Measurements from ENCODE around the gene KRTAP13-2. TPM values are rescaled to one million over a fixed set of nuclear protein-coding genes. Genes with fewer than 3 reads are reported as not detected.

The KRTAP13-2 gene
- total RNA-seq, 1 donor from 2014 or later, result not detected

DNA sequence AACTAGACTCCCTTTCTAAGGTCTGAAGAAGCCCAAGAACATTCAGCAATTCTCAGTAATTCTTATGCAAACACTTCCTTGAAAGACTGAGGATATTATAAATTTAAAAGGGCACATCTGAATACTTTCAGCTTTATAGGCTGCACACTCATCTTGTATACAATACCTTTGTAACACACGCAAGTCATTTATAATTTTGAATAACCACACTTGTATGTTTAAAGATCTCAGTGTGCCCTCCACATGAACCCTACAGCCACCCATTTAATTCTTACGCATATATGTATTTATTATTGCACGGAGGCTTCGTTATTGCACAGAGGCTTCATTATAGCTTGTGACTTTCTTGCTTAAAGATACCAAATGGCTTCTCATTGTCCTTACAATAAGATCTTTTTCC lies 33.4 kb downstream of the KRTAP13-2 start:
- no peak for DNase-seq
- intact Hi-C loops (cut with micrococcal nuclease), result no loop called here
- H3K27me3 Mint-ChIP-seq, result no peaks in the 10 kb centered on the region
- no peak overlapping the region for H3K27ac Mint-ChIP-seq
- no peaks in the 10 kb centered on the region for H3K4me1 Mint-ChIP-seq
- no peak overlapping the region for H3K4me3 Mint-ChIP-seq
- H3K9me3 Mint-ChIP-seq, result no peaks in the 10 kb centered on the region
- H3K36me3 Mint-ChIP-seq (ENCODE audit: low read depth), result no peaks in the 10 kb centered on the region

DNA sequence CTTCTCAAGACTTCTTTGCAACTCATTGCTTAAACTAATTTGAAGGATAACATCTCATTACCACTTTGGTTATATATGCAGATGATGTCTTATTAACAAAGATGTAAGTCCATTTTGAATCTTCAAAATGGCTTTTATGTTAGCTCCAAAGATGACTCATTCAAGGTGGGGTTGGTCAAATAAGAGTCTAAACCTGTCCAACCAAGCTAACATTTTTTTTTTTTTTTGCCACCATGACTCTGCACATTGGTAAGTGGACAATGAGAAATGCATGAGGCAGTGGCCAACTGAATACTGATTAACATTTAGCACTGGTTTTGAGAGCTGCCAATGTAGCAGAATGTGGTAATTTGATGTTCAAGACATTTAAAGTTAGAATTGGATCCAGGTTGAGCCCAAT lies 34.3 kb downstream of the KRTAP13-2 start:
- H3K27ac Mint-ChIP-seq, result no peak overlapping the region
- H3K9me3 Mint-ChIP-seq, result no peaks in the 10 kb centered on the region
- no peaks in the 10 kb centered on the region for H3K27me3 Mint-ChIP-seq
- H3K36me3 Mint-ChIP-seq (ENCODE audit: low read depth), result no peaks in the 10 kb centered on the region
- H3K4me1 Mint-ChIP-seq, result no peaks in the 10 kb centered on the region
- intact Hi-C loops (cut with micrococcal nuclease), result no loop called here
- DNase-seq, result no peak
- H3K4me3 Mint-ChIP-seq, result no peak overlapping the region

DNA sequence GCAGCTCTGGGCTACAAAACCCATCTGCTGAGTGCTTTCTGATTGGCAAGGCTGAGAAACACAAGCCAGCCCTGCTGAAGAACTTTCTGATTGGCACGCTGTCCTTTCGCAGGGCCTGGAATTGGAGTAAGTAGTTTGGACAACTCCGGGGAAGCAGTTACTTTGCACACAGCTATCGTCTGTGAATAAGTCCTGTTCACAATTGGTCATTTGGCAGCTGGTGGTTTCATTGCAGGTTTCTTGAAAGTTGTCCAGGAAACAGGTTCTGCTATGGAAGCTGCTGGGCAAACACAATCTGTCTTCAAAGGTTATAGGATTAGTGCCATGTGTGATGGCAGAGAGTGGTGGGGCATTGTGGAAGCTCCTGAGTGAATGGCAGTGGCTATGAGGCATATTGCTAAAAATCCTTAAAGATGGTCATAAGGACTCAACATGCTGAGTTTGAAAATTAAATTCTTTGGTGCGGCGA lies 34.8 kb downstream of the KRTAP13-2 start, which contains the start of gene KRTAP27-1:
Gene KRTAP27-1 (minus strand): TSS at position 419 of the 469 bp plus-strand sequence. CDS start 26 bp downstream, at position 393.
- Mint-ChIP-seq H3K36me3 (ENCODE audit: low read depth) (no peaks in the 10 kb centered on the region), H3K27me3 (no peaks in the 10 kb centered on the region), H3K4me3 (no peak within 1 kb of the TSS), H3K4me1 (no peaks in the 10 kb centered on the region), H3K9me3 (no peaks in the 10 kb centered on the region), H3K27ac (no peak within 1 kb of the TSS)
- DNase-seq, result no peak
- intact Hi-C loops (cut with micrococcal nuclease), result no loop called here

DNA sequence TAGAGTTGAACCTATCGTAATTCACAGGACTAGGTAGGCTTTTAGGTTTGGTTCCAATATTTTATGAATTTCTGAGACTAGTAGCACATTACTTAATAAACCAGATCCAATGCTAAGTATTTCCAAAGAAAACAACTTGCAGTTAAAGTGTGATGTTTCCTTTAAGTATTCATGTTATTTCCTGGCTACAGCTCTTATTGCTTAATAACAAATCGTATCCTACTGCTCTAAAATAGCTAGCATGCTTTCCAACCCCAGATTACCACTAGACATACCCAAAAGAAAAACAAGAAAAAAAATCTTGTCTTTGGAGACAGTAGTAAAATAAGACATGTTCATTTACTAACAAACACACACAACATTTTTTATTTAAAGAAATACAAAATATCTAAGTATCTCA lies 35.5 kb downstream of the KRTAP13-2 start:
- no peaks in the 10 kb centered on the region for H3K36me3 Mint-ChIP-seq (ENCODE audit: low read depth)
- no peaks in the 10 kb centered on the region for H3K9me3 Mint-ChIP-seq
- no peaks in the 10 kb centered on the region for H3K4me1 Mint-ChIP-seq
- intact Hi-C loops (cut with micrococcal nuclease), result no loop called here
- no peaks in the 10 kb centered on the region for H3K27me3 Mint-ChIP-seq
- H3K27ac Mint-ChIP-seq, result no peak overlapping the region
- DNase-seq, result no peak
- H3K4me3 Mint-ChIP-seq, result no peak overlapping the region

DNA sequence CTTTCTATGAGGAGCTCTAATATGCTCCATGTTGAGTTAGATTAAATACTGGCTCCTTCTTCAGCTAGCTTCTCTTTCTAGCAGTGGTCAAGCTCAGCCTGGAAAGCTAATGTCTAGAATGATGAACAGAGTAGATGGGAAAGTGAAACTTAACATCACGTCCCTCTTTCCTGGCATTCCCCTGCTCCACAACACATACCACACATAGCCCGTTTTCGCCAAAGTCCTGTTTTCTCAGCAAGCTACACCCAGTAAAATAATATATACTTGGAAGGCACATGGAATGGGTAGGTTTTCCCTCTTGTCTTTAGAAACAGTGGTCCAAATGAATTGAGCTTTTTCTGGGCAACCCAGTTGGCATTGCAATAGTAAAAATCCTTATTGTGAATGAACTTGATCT lies 38.3 kb downstream of the KRTAP13-2 start:
- no peak overlapping the region for H3K27ac Mint-ChIP-seq
- H3K4me3 Mint-ChIP-seq, result no peak overlapping the region
- H3K4me1 Mint-ChIP-seq, result no peaks in the 10 kb centered on the region
- H3K9me3 Mint-ChIP-seq, result no peaks in the 10 kb centered on the region
- intact Hi-C loops (cut with micrococcal nuclease), result no loop called here
- no peaks in the 10 kb centered on the region for H3K27me3 Mint-ChIP-seq
- no peaks in the 10 kb centered on the region for H3K36me3 Mint-ChIP-seq (ENCODE audit: low read depth)
- DNase-seq, result no peak

DNA sequence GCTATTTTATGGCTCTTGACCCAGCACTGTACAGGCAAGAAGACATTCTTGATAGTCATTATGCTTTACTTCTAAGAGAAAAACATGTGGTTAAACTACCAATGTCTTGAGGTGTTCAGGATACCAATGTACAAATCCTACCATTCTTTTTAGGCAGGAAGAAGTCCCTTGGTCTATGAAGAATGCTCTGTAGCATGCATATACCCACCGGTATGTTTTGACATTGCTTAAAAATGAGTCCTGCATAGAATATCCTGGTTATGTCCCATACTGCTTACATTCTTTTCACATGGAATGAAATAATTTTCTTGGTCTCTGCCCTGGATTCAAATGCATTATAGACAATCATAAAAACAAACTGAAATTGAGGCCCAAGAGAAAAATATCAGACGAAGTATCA lies 39.4 kb downstream of the KRTAP13-2 start:
- no peaks in the 10 kb centered on the region for H3K27me3 Mint-ChIP-seq
- intact Hi-C loops (cut with micrococcal nuclease), result no loop called here
- DNase-seq, result no peak
- no peaks in the 10 kb centered on the region for H3K36me3 Mint-ChIP-seq (ENCODE audit: low read depth)
- H3K27ac Mint-ChIP-seq, result no peak overlapping the region
- H3K4me1 Mint-ChIP-seq, result no peaks in the 10 kb centered on the region
- no peaks in the 10 kb centered on the region for H3K9me3 Mint-ChIP-seq
- H3K4me3 Mint-ChIP-seq, result no peak overlapping the region

DNA sequence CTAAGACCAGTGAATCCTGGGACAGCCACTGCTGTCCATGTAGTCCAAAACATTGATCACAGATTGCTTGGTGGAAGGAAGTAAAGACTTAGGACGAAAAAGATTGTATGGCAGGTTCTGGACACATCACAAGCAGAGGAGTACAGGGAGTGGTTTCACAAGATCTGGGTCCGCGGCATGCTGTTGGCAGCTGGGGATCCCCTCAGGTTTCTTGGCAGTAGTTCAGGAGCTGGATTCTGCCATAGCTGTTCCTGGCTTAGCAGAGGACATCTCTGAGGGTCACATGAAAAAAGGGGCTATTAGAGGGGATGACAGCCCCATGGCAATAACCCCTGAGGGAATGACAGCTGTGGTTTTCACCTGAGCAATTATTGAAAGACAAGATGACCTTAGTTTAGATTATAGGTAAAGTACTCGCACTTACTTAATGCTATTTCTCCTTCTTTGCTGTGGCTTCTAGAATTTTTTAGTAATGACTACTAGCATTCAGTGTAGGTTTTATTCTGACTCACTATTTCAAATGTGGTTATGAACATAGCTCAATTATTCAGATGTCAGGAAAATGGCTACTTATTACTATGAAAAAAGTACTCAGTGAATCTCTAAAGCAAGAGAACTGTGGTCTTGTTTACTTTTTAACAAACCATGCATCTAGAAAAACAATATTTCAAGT lies 42.7 kb downstream of the KRTAP13-2 start:
- H3K27ac Mint-ChIP-seq, result no peak overlapping the region
- intact Hi-C loops (cut with micrococcal nuclease), result no loop called here
- H3K36me3 Mint-ChIP-seq (ENCODE audit: low read depth), result no peaks in the 10 kb centered on the region
- H3K9me3 Mint-ChIP-seq, result peaks cover 6% of the 10 kb centered on the region
- no peaks in the 10 kb centered on the region for H3K4me1 Mint-ChIP-seq
- no peak for DNase-seq
- no peak overlapping the region for H3K4me3 Mint-ChIP-seq
- H3K27me3 Mint-ChIP-seq, result no peaks in the 10 kb centered on the region

DNA sequence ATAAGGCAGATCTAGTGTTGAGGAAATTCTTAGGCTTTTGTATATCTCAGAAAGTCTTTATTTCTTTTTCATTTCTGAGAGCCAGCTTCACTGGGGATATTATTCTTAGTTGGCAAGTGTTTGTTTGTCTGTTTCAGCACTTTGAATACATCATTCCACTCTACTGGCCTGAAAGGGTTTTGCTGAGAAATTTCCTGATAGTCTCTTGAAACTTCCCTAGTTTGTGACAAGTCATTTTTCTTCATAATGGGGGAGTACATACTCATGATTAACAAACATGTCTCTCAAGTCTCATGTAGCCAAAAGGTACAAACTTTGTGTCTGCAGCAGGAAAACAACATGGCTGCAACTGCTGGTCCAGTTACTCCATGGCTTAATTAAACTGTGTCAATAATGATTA lies 45.7 kb downstream of the KRTAP13-2 start:
- Mint-ChIP-seq H3K4me3 (no peak overlapping the region), H3K9me3 (peaks cover 6% of the 10 kb centered on the region), H3K27me3 (no peaks in the 10 kb centered on the region), H3K27ac (no peak overlapping the region), H3K4me1 (no peaks in the 10 kb centered on the region), H3K36me3 (ENCODE audit: low read depth) (no peaks in the 10 kb centered on the region)
- intact Hi-C loops (cut with micrococcal nuclease), result no loop called here
- no peak for DNase-seq

Other genes starting within 250 kb of the KRTAP13-2 start
- not detected in 2 replicates for gene CLDN17, start 205.5 kb downstream of the KRTAP13-2 start, total RNA-seq
- gene CLDN8, start 156.2 kb downstream of the KRTAP13-2 start, total RNA-seq, result not detected in 2 replicates
- not detected in 2 replicates for gene KRTAP24-1, start 89.3 kb downstream of the KRTAP13-2 start, total RNA-seq
- not detected in 2 replicates for gene KRTAP25-1, start 82.8 kb downstream of the KRTAP13-2 start, total RNA-seq
- not detected in 2 replicates for gene KRTAP26-1, start 52.0 kb downstream of the KRTAP13-2 start, total RNA-seq
- not detected in 2 replicates for gene KRTAP27-1, start 34.6 kb downstream of the KRTAP13-2 start, total RNA-seq
- gene KRTAP23-1, start 23.7 kb downstream of the KRTAP13-2 start, total RNA-seq, result not detected in 2 replicates
- not detected in 2 replicates for gene KRTAP13-1, start 23.8 kb upstream of the KRTAP13-2 start, total RNA-seq
- gene KRTAP13-3, start 53.7 kb upstream of the KRTAP13-2 start, total RNA-seq, result not detected in 2 replicates
- gene KRTAP13-4, start 57.9 kb upstream of the KRTAP13-2 start, total RNA-seq, result not detected in 2 replicates
- not detected in 2 replicates for gene KRTAP15-1, start 68.0 kb upstream of the KRTAP13-2 start, total RNA-seq
- not detected in 2 replicates for gene KRTAP19-1, start 108.1 kb upstream of the KRTAP13-2 start, total RNA-seq
- gene KRTAP19-2, start 115.2 kb upstream of the KRTAP13-2 start, total RNA-seq, result not detected in 2 replicates
- gene KRTAP19-3, start 119.7 kb upstream of the KRTAP13-2 start, total RNA-seq, result not detected in 2 replicates
- not detected in 2 replicates for gene KRTAP19-4, start 124.9 kb upstream of the KRTAP13-2 start, total RNA-seq
- not detected in 2 replicates for gene KRTAP19-5, start 129.9 kb upstream of the KRTAP13-2 start, total RNA-seq
- gene KRTAP19-6, start 169.6 kb upstream of the KRTAP13-2 start, total RNA-seq, result not detected in 2 replicates
- not detected in 2 replicates for gene KRTAP19-7, start 189.0 kb upstream of the KRTAP13-2 start, total RNA-seq
- gene KRTAP22-2, start 218.1 kb upstream of the KRTAP13-2 start, total RNA-seq, result not detected in 2 replicates
- not detected in 2 replicates for gene KRTAP6-3, start 220.2 kb upstream of the KRTAP13-2 start, total RNA-seq
- gene KRTAP6-2, start 226.6 kb upstream of the KRTAP13-2 start, total RNA-seq, result not detected in 2 replicates
- gene KRTAP22-1, start 228.8 kb upstream of the KRTAP13-2 start, total RNA-seq, result not detected in 2 replicates
- not detected in 2 replicates for gene KRTAP6-1, start 241.7 kb upstream of the KRTAP13-2 start, total RNA-seq
- gene KRTAP20-1, start 244.2 kb upstream of the KRTAP13-2 start, total RNA-seq, result not detected in 2 replicates
- not detected in 2 replicates for gene KRTAP20-4, start 248.4 kb upstream of the KRTAP13-2 start, total RNA-seq

Measured in activated CD4-positive, alpha-beta T cell treated with anti-CD3 and anti-CD28 coated beads, Interleukin-2, amount 10 ng/mL, durations not matched to agents 24 days and 14 days (primary cell).